OCI-LY1 (cell line): Measurements from ENCODE around the gene RGS7.
"Not testable (repeated sequence)": the region's sequence is repeated elsewhere in the genome, so short reads cannot be mapped to it uniquely, and the experiment has no call there.

Experiments used
- EZH2 ChIP-seq: fragments of 200-600 bp; sonication (generic), shearing (Covaris generic); IDR thresholded peaks from 2 replicates; pipeline ENCODE4 v1.8.0; 2017; ENCODE audit warnings: borderline replicate concordance, mixed run types, mild to moderate bottlenecking, antibody characterized with exemption, low read length, moderate library complexity, mixed read lengths
- TF ChIP-seq, protein P1 (sequence below): fragments of 200-600 bp; sonication (generic), shearing (Covaris generic); IDR thresholded peaks from 2 replicates; pipeline ENCODE4 v1.5.1; 2017; ENCODE audit warnings: mild to moderate bottlenecking, antibody characterized with exemption, low read length, moderate library complexity, mixed read lengths

DNA sequence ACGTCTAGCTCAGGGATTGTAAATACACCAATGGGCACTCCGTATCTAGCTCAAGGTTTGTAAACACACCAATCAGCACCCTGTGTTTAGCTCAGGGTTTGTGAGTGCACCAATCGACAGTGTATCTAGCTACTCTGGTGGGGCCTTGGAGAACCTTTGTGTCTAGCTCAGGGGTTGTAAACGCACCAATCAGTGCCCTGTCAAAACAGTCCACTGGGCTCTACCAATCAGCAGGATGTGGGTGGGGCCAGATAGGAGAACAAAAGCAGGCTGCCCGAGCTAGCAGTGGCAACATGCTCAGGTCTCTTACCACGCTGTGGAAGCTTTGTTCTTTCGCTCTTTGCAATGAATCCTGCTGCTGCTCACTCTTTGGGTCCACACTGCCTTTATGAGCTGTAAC lies 593.9 kb downstream of the RGS7 start:
- TF ChIP-seq, protein P1, sequence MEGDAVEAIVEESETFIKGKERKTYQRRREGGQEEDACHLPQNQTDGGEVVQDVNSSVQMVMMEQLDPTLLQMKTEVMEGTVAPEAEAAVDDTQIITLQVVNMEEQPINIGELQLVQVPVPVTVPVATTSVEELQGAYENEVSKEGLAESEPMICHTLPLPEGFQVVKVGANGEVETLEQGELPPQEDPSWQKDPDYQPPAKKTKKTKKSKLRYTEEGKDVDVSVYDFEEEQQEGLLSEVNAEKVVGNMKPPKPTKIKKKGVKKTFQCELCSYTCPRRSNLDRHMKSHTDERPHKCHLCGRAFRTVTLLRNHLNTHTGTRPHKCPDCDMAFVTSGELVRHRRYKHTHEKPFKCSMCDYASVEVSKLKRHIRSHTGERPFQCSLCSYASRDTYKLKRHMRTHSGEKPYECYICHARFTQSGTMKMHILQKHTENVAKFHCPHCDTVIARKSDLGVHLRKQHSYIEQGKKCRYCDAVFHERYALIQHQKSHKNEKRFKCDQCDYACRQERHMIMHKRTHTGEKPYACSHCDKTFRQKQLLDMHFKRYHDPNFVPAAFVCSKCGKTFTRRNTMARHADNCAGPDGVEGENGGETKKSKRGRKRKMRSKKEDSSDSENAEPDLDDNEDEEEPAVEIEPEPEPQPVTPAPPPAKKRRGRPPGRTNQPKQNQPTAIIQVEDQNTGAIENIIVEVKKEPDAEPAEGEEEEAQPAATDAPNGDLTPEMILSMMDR, result not testable (repeated sequence)
- TF ChIP-seq EZH2, result not testable (repeated sequence)
